ENCODE data around the gene CDR2L.
"Not testable (repeated sequence)": the region's sequence is repeated elsewhere in the genome, so short reads cannot be mapped to it uniquely, and the experiment has no call there.

The CDR2L gene

GRCh38 chr17:75044716-75045115 lies 57.3 kb downstream of the CDR2L start:
- DNase-seq (ENCODE audit: low spot score), result no peak

DNA sequence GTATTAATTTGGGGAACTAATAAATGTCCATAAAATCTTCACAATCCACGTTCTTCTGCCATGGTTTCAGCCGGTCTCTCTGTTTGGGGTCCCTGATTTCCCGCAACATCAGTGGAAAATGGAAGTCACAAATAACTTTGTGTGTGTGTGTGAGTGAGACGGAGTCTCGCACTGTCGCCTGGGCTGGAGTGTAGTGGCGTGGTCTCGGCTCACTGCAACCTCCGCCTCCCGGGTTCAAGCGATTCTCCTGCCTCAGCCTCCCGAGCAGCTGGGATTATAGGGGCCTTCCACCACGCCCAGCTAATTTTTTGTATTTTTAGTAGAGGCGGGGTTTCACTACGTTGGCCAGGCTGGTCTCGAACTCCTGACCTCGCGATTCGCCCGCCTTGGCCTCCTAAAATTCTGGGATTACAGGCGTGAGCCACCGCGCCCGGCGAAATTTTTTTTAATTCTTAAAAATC lies 58.5 kb downstream of the CDR2L start:
- not testable (repeated sequence) for DNase-seq (ENCODE audit: low spot score)

DNA sequence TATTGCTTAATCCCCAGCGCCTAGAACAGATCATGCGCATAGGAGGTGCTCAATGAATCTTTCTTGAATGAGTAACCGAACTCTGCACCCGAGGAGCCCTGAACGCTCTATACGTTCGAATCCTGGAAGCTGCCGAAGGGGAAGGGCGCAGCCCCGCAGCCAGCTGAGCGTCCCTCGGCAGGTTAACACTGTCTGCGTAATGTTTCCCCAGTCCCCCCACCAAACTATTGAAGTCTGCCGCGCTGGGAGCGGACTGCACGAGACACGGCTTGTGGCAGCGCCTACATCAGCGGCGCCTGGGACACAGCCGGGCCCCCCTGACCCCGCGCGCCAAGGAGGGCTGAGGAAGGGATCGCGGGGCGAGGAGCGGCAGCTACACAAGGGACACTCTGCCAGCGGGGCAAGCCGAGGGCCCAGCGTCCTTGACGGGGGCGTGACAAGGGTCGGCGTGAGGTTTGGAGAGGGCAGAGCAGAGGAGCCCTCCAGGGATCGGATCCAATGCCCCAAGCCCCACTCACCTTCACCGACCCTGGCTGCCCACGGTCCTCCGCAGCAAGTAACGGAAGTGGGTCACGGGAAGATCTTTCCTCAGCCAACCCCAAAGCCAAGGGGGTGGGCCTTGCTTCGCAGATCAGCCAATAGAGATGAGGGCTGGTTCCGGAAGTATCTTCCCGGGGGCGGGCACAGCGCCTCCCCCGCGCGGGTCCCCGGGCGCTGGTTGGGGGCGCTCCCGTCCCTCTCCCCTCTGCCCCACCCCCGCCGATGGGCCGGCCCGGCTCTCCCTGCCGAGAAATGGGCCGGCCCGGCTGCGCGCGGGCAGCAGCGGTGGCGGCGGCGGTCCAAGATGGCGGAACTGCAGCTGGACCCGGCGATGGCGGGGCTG lies 59.2 kb downstream of the CDR2L start, which contains the start of the genes ATP5PD and KCTD2:
ATP5PD (minus strand) TSS at position 563 of the 883 bp plus-strand sequence. CDS start 4,319 bp downstream, outside the sequence.
KCTD2 (plus strand) TSS at position 819 of the 883 bp plus-strand sequence; CDS start at position 845, 26 bp downstream.
- DNase-seq (ENCODE audit: low spot score), result peak; percentile 96

DNA sequence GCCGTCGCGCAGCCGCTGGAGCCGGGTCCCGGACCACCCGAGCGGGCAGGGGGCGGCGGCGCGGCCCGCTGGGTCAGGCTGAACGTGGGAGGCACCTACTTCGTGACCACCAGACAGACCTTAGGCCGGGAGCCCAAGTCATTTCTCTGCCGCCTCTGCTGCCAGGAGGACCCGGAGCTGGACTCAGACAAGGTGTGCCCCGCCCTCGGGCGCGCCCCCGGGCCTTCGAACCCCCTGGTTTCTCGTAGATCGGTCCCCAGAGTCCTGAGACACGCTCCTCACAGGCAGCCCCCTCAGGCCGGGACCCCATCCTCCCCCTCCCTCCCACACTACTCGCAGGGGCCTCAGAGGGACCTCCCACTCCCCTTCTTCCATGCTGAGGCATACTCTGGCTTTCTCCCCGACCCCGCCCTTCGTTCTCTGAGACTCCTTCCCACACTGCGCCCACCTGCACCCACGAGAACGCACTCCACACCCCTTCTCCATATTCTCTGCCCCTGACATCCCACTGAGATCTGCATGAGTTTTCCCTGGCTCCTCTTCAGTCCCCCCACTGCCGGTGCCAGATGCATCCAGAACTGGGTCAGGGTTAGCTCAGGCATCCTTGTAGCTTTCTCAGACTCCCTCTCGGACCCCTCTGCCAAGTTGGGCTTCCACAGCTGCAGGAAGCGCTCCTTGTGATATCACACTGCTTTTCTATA lies 60.1 kb downstream of the CDR2L start:
- DNase-seq (ENCODE audit: low spot score), result no peak

- no peak for DNase-seq (ENCODE audit: low spot score)
Measured at GRCh38 chr17:75048249-75048878, 60.9 kb downstream of the CDR2L start.

GRCh38 chr17:75049057-75049456 lies 61.6 kb downstream of the CDR2L start:
- DNase-seq (ENCODE audit: low spot score), result no peak

GRCh38 chr17:75049706-75050105 lies 62.3 kb downstream of the CDR2L start:
- no peak for DNase-seq (ENCODE audit: low spot score)

- DNase-seq (ENCODE audit: low spot score), result no peak
Measured at GRCh38 chr17:75051941-75052340, 64.5 kb downstream of the CDR2L start.

Measured in SW480 (cell line).